Stimulated activated naive B cell treated with anti-CD40 and anti-IgM and Interleukin-4, amounts not matched to agents 10 μg/mL and 1 μg/mL and 100 μg/mL, for 72 hours (primary cell): ENCODE data around the gene CCDC78.

Experiments
- ATAC-seq, 2 donors: fragments of 150-1000 bp; cut with Tn5 transposase; replicated peaks; 2 replicates each; pipeline ENCODE4 v1.10.0; 2021; ENCODE audit warnings: moderate library complexity in 1 of 2
- DNase-seq: peaks from one replicate; pipeline ENCODE4 v3.0.0; 2021
- H3K27ac Mint-ChIP-seq: one replicate; pipeline ENCODE4 v1.8.0; 2022; ENCODE audit warnings: mild to moderate bottlenecking, mixed read lengths
- H3K27me3 Mint-ChIP-seq, 2 donors: one replicate each; pipeline ENCODE4 v1.8.0; 2022; ENCODE audit warnings: mixed read lengths in 2 of 2
- H3K36me3 Mint-ChIP-seq, 2 donors: one replicate each; pipeline ENCODE4 v1.8.0; 2022; ENCODE audit warnings: mixed read lengths in 2 of 2, mild to moderate bottlenecking in 1 of 2
- H3K4me1 Mint-ChIP-seq, 2 donors: one replicate each; pipeline ENCODE4 v1.8.0; 2022; ENCODE audit warnings: mixed read lengths in 2 of 2, mild to moderate bottlenecking in 1 of 2
- H3K4me3 Mint-ChIP-seq, 2 donors: one replicate each; pipeline ENCODE4 v1.8.0; 2022; ENCODE audit warnings: mild to moderate bottlenecking in 2 of 2, mixed read lengths in 2 of 2, moderate library complexity in 1 of 2
- H3K9me3 Mint-ChIP-seq, 2 donors: one replicate each; pipeline ENCODE4 v1.8.0; 2022; ENCODE audit warnings: mixed read lengths in 2 of 2, mild to moderate bottlenecking in 1 of 2

CCDC78 gene

GRCh38 chr16:676913-677312 is 49.3 kb downstream of the CCDC78 start:
- peaks cover 21 to 30% of the 10 kb centered on the region in 2 donors for H3K36me3 Mint-ChIP-seq
- peaks cover 13 to 25% of the 10 kb centered on the region in 2 donors for H3K27me3 Mint-ChIP-seq
- peaks cover 26 to 31% of the 10 kb centered on the region in 2 donors for H3K4me1 Mint-ChIP-seq
- ATAC-seq: no peak
- DNase-seq: no peak
- no peak overlapping the region for H3K27ac Mint-ChIP-seq
- H3K9me3 Mint-ChIP-seq: no peaks in the 10 kb centered on the region
- no peak overlapping the region for H3K4me3 Mint-ChIP-seq

GRCh38 chr16:676565-676902 is 49.7 kb downstream of the CCDC78 start:
- no peaks in the 10 kb centered on the region for H3K9me3 Mint-ChIP-seq
- H3K27me3 Mint-ChIP-seq: peaks cover 13 to 25% of the 10 kb centered on the region in 2 donors
- peaks cover 20 to 29% of the 10 kb centered on the region in 2 donors for H3K36me3 Mint-ChIP-seq
- no peak overlapping the region for H3K4me3 Mint-ChIP-seq
- H3K27ac Mint-ChIP-seq: no peak overlapping the region
- ATAC-seq (no peak), DNase-seq (no peak)
- peaks cover 22 to 28% of the 10 kb centered on the region in 2 donors for H3K4me1 Mint-ChIP-seq

- Mint-ChIP-seq H3K4me1 (peaks cover 18 to 23% of the 10 kb centered on the region in 2 donors), H3K4me3 (no peak overlapping the region), H3K9me3 (no peaks in the 10 kb centered on the region), H3K27me3 (peaks cover 13 to 25% of the 10 kb centered on the region in 2 donors), H3K36me3 (peaks cover 15 to 30% of the 10 kb centered on the region in 2 donors), H3K27ac (no peak overlapping the region)
- no peak for DNase-seq
- no peak for ATAC-seq
Observed at GRCh38 chr16:675884-676564, 50.2 kb downstream of the CCDC78 start.

GRCh38 chr16:674968-675883 is 51.0 kb downstream of the CCDC78 start, which contains the start of gene RHBDL1:
Gene RHBDL1 (plus strand): TSS chr16:675671. CDS start chr16:675791, 120 bp downstream.
- ATAC-seq: no peak
- H3K9me3 Mint-ChIP-seq: no peaks in the 10 kb centered on the region
- H3K36me3 Mint-ChIP-seq: peaks cover 13 to 35% of the 10 kb centered on the region in 2 donors
- peak within 1 kb of the TSS; percentile 55 to 59 for H3K4me3 Mint-ChIP-seq
- peak within 1 kb of the TSS; percentile 56 for H3K27ac Mint-ChIP-seq
- H3K4me1 Mint-ChIP-seq: peaks cover 17 to 21% of the 10 kb centered on the region in 2 donors
- peaks cover 13 to 25% of the 10 kb centered on the region in 2 donors for H3K27me3 Mint-ChIP-seq
- no peak for DNase-seq

GRCh38 chr16:674214-674881 is 51.9 kb downstream of the CCDC78 start:
- no peak overlapping the region for H3K27ac Mint-ChIP-seq
- no peak overlapping the region for H3K4me3 Mint-ChIP-seq
- peaks cover 15 to 25% of the 10 kb centered on the region in 2 donors for H3K4me1 Mint-ChIP-seq

GRCh38 chr16:673399-673991 is 52.7 kb downstream of the CCDC78 start:
- H3K4me3 Mint-ChIP-seq: no peak overlapping the region
- peaks cover 21 to 41% of the 10 kb centered on the region in 2 donors for H3K36me3 Mint-ChIP-seq
- peaks cover 13 to 25% of the 10 kb centered on the region in 2 donors for H3K27me3 Mint-ChIP-seq
- no peak overlapping the region for H3K27ac Mint-ChIP-seq
- ATAC-seq (no peak), DNase-seq (no peak)
- peaks cover 16 to 25% of the 10 kb centered on the region in 2 donors for H3K4me1 Mint-ChIP-seq
- no peaks in the 10 kb centered on the region for H3K9me3 Mint-ChIP-seq

More at GRCh38 chr16:674214-674881, 51.9 kb downstream of the CCDC78 start:
- H3K36me3 Mint-ChIP-seq: peaks cover 15 to 41% of the 10 kb centered on the region in 2 donors
- ATAC-seq: no peak
- H3K9me3 Mint-ChIP-seq: no peaks in the 10 kb centered on the region
- H3K27me3 Mint-ChIP-seq: peaks cover 13 to 25% of the 10 kb centered on the region in 2 donors
- DNase-seq: no peak

GRCh38 chr16:672851-673250 is 53.4 kb downstream of the CCDC78 start:
- Mint-ChIP-seq H3K27me3 (peaks cover 13 to 22% of the 10 kb centered on the region in 2 donors), H3K27ac (no peak overlapping the region), H3K9me3 (no peaks in the 10 kb centered on the region), H3K4me1 (peaks cover 15 to 26% of the 10 kb centered on the region in 2 donors), H3K4me3 (no peak overlapping the region), H3K36me3 (peaks cover 21 to 41% of the 10 kb centered on the region in 2 donors)
- no peak for ATAC-seq
- DNase-seq: no peak
